ENCODE measurements around the gene PDE7B.

- no peak for TF ChIP-seq GATA2 (IDR thresholded peaks at IDR 0.05; ENCODE audit: low read depth, low read length)
- no peak for TF ChIP-seq GATA3 (IDR thresholded peaks at IDR 0.05; ENCODE audit: low read depth, low read length)
Measured at GRCh38 chr6:135941275-135942025, 89.9 kb downstream of the PDE7B start.
